ENCODE data around the gene GAK.

GRCh38 chr4:835148-836002 is 96.7 kb downstream of the GAK start:
- no peak for TF ChIP-seq CTCF (IDR thresholded peaks at IDR 0.05 in 4 of 5, conservative IDR thresholded peaks at IDR 0.05 in 1 of 5)
- no peak for TF ChIP-seq POLR2A (IDR thresholded peaks at IDR 0.05)

Data from gastrocnemius medialis (tissue), 4 donors.